NK-92 (cell line): Measurements from ENCODE around the gene ARHGAP5.

Experiments used
- DNase-seq: peaks from one replicate; lab custom pipeline; 2025; ENCODE audit not compliant: unreplicated experiment; lab: John Stamatoyannopoulos, UW

The ARHGAP5 gene

DNA sequence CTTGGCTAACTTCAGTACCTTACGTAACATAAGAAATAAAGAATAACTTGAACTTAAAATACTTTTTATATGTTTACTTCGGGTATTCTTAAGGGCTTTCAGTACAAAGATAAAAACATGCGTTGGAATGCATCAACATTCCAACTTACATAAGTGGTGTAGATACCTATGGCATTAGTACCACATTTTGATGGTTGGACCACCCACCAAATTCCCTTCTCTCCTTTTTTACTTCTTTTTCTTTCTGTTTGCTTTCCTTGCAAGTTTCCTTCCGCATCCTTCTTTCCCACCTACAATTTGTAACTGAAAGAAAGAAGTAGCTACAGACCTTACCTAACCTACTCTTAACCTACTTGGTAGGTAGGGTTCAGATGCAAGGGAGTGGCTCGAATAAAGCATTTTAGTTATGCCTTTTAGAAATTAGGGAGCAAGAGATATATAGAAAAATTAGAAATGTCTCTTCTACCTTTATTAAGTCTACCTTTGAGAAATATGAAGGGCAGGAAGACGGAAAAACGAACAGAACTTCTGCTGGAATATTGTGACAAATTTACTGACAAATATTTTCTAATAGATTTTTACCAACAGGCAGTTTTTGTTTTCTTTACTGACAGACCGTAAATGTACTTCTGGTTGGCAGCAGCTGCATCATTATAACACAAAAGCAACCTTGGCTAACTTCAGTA lies 2.1 kb upstream of the ARHGAP5 start:
- no peak for DNase-seq

GRCh38 chr14:32075672-32076277 lies 1.3 kb upstream of the ARHGAP5 start:
- DNase-seq, result no peak

GRCh38 chr14:32076278-32077080 lies 625 bp upstream of the ARHGAP5 start:
- DNase-seq, result no peak

GRCh38 chr14:32078023-32078857 lies 1.1 kb downstream of the ARHGAP5 start:
- DNase-seq, result no peak

GRCh38 chr14:32078858-32079216 lies 1.7 kb downstream of the ARHGAP5 start:
- DNase-seq, result no peak

DNA sequence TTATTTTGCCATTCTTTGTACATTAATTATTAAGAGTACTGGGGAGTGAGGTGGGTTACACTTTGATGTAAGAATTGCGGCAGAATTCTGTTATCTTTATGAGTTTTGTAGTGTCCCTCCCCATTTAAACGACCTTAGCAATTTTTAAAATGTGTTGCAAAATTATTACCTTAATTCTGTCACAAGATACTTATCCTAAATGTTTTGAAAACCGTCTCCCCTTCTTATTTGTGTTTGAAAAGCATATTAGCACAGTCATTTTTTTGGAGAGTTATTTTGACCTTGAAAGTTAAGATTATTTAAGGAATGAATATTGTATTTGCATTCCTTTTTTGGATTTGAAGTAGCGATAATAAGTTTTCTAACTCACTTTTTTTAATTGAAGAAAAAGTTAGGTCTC lies 2.2 kb downstream of the ARHGAP5 start:
- DNase-seq, result no peak

- DNase-seq, result no peak
Observed at GRCh38 chr14:32080001-32080510, 3.0 kb downstream of the ARHGAP5 start.

GRCh38 chr14:32081901-32082300 lies 4.8 kb downstream of the ARHGAP5 start:
- no peak for DNase-seq

GRCh38 chr14:32083315-32083624 lies 6.2 kb downstream of the ARHGAP5 start:
- no peak for DNase-seq

- DNase-seq, result no peak
Observed at GRCh38 chr14:32083789-32084188, 6.7 kb downstream of the ARHGAP5 start.

- no peak for DNase-seq
Observed at GRCh38 chr14:32085182-32085844, 8.2 kb downstream of the ARHGAP5 start.

DNA sequence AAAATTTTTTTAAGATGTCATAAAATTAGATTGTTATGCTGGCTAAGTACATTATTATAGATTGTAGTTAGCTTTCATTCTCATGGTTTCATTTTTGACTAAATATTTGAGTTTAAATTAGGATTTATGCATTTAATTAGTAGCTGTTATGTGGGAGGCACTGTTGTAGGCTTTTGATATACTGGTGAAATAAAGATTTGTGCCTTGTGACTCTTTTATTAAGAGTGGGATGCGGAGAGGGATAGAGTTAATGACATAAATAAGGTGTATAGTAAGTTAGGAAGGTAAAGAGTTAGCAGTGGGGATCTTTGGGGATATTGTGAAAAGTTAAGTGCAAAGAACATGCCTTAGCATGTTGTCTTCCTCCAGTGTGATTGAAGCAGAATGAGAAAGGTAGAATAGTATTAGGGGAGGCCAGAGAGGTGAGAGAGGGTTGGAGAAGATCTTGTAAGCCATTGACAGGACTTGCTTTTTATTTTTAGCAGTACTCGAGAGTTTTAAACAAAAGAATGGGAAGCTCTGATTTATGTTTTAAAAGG lies 8.8 kb downstream of the ARHGAP5 start:
- no peak for DNase-seq

DNA sequence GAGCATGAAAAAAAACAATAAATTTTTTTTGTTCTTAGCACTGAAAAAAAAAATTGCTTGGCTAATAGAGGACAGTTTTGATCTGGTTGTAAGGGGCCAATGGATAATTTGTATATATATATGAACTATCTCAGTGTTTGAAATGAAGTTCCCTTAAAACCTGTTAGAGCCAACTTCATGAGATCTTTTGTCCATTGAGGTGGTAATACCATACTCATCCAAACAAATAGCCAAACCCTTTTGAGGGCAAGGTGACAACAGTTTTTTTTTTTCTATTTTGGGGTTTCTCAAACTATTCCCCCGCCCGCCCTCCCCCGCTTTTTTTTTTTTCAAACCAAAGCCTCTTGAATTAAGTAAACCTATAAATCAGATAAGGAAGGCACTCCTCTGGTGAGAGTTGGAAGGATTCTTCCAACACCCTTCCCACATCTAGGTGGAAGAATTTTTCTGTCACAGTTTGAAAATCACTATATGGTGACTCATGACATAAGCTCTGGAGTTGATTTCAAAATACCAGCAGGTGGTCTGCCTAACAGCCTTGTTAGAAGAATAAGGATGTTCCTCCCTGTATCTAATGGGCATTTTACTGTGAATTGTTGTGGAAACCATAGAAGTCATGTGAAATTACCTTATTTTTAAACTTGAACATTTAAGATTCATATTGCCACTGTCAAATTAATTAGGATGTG lies 10.2 kb downstream of the ARHGAP5 start:
- no peak for DNase-seq

- no peak for DNase-seq
Observed at GRCh38 chr14:32087907-32088306, 10.8 kb downstream of the ARHGAP5 start.

DNA sequence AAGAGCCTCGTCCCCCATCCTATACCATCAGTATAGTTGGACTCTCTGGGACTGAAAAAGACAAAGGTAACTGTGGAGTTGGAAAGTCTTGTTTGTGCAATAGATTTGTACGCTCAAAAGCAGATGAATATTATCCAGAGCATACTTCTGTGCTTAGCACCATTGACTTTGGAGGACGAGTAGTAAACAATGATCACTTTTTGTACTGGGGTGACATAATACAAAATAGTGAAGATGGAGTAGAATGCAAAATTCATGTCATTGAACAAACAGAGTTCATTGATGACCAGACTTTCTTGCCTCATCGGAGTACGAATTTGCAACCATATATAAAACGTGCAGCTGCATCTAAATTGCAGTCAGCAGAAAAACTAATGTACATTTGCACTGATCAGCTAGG lies 13.6 kb downstream of the ARHGAP5 start:
- no peak for DNase-seq

- no peak for DNase-seq
Observed at GRCh38 chr14:32099473-32099872, 22.4 kb downstream of the ARHGAP5 start.

DNA sequence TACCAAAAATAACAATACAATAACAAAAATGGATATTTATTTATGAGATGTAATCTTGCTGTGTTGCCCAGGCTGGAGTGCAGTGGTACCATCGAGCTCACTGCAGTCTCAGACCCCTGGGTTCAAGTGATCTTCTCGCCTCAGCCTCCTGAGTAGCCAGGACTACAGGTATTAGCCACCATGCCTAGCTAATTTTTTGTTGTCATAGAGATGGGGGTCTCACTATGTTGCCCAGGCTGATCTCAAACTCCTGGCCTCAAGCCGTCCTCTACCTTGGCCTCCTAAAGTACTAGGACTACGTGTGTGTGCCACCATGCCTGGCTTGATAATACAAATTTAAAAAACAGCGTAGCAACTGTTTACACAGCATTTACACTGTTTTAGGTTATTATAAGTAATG lies 23.1 kb downstream of the ARHGAP5 start:
- no peak for DNase-seq

DNA sequence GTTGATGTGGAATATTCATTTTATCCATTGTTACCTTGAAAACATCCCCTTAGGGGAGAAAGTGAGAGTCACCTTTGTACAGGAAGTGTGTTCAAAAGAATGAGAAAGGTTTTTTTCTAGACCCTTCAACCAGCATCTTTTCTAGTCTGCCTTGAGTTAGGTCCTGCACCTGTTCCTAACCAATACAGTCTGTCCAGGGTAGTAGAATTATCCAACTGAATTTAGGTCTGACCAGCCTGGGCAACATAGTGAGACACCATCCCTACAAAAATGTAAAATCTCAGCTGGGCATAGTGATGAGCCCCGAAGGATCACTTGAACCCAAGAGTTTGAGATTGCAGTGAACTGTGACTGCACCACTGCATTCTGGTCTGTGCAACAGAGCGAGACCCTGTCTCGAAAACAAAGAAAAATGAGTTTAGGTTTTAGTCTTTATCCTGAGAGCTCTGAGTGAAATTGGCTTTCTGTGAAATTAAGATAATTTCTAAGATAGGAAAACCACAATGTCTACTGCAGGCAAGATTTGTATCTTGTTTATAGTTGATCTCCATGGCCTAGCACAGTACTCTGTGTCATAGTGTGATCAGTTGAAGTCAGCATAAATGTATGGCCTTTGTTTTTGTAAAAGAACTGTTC lies 25.2 kb downstream of the ARHGAP5 start:
- no peak for DNase-seq

DNA sequence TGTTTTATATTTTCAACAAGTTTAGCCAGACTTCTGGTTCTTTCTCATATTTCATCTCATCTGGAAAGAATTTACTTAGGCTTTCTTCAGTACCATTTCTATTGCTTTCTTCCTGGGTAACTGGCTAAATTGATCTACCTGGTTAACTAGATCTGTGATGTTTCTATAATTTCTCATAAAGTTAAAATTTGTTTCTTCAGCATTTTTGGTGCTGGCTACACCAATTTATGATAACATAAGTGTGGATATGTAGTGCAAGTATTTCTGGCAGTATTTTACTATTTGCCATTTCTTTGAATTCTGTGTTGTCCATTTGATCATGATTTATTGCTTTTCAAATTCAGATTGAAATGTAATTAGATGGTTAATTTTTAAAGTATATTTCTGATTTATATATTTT lies 25.9 kb downstream of the ARHGAP5 start:
- no peak for DNase-seq
